Stimulated activated CD4-positive, alpha-beta T cell treated with anti-CD3 and anti-CD28 coated beads, Interleukin-1b, Interleukin-23, amount 100 ng/mL, for 4 hours (primary cell): Measurements from ENCODE around the gene ADGRG7.
"Not testable (repeated sequence)": the region's sequence is repeated elsewhere in the genome, so short reads cannot be mapped to it uniquely, and the experiment has no call there.

Experiments used
- DNase-seq, 2 donors: peaks; one replicate each; pipeline ENCODE4 v3.0.0-alpha.2; 2020; ENCODE audit warnings: low read depth in 2 of 2

Gene ADGRG7, protein sequence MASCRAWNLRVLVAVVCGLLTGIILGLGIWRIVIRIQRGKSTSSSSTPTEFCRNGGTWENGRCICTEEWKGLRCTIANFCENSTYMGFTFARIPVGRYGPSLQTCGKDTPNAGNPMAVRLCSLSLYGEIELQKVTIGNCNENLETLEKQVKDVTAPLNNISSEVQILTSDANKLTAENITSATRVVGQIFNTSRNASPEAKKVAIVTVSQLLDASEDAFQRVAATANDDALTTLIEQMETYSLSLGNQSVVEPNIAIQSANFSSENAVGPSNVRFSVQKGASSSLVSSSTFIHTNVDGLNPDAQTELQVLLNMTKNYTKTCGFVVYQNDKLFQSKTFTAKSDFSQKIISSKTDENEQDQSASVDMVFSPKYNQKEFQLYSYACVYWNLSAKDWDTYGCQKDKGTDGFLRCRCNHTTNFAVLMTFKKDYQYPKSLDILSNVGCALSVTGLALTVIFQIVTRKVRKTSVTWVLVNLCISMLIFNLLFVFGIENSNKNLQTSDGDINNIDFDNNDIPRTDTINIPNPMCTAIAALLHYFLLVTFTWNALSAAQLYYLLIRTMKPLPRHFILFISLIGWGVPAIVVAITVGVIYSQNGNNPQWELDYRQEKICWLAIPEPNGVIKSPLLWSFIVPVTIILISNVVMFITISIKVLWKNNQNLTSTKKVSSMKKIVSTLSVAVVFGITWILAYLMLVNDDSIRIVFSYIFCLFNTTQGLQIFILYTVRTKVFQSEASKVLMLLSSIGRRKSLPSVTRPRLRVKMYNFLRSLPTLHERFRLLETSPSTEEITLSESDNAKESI

DNA sequence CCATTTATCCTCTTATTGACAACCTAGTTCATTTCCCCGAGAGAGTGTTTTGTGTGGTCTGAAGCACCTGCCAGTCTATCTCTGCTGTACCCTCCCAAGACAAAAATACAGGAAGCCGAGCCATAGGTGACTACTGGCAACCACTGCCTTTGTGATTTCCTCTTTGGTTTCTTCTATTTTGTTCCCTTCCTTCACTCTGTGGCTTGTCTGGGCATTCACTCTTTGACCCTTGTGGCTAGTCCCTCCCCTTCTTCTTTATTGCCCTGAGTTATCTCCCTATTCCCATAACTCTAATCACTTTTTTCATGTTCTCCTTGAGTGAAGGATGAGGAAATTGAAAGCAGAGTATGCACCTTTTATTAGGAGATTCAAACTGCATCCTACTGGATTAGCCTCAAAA lies at the start of gene ADGRG7:
Gene ADGRG7, plus strand, starts transcription at position 297 of the 400 bp plus-strand sequence. CDS start 256 bp downstream, outside the sequence.
- DNase-seq = no peak

- no peak for DNase-seq
Observed at GRCh38 chr3:100560426-100560825, 49.0 kb upstream of the ADGRG7 start.

DNA sequence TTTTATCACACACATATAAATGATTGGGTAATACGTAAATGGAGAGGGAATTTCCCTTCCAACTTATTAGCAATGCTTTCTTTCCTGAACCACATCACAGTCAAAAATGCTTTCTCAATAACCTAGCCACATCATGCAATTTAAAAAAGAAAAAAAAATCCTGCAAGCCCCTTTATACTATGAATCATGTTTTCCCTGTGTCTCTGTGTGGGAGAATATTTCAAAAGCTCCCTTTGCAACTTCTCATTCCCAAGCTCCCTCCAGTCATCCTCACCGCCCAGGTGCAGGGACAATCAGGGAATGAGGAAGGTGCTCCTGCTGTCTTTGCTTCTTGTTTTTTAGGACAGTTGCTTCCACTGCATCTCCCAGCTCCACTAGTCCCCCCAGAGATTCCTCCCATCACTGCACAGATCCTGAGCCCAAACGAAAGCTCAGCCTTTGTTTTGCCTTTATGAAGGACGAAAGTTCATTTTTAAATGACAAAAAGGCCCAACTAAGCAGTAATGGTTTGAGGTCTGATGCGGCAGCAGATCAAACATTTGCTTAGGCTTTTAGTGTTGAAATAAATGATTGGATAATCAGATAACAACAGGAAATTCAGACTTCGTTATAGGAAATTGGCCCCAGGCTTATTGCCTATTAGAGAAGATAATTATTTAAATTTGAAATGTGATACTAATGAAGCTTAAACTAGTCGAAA lies 47.8 kb upstream of the ADGRG7 start:
- no peak for DNase-seq

DNA sequence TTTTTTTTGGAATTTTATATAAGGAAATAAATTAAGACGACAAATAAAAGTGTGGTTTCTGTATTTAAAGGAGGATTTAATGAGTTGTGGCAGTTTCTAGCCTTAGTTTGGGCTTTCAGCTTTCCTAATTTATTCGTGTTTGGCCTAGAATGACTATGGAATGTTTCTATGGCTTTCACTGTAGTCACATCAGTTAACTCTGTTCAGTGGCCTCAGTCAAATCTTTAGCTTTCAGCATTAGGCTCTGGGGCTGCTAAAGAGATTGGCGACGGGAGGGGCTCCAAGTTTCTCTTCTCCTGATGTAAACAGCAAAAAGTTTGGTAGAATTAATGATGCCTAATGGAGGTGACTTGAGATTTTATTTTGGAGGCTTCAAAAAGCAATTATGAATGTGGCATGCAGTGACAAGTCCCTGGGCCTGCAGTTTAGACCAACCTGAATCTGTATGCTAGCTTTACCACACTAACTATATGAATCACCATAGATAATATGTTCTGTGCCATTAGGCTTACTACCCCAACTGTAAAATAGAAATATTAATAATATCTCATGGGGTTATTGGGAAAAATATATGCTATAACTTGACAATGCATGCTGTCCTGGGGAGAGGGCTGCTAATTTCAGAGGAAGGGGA lies 47.1 kb upstream of the ADGRG7 start:
- no peak for DNase-seq

- no peak for DNase-seq
Observed at GRCh38 chr3:100563228-100563627, 46.2 kb upstream of the ADGRG7 start.

DNA sequence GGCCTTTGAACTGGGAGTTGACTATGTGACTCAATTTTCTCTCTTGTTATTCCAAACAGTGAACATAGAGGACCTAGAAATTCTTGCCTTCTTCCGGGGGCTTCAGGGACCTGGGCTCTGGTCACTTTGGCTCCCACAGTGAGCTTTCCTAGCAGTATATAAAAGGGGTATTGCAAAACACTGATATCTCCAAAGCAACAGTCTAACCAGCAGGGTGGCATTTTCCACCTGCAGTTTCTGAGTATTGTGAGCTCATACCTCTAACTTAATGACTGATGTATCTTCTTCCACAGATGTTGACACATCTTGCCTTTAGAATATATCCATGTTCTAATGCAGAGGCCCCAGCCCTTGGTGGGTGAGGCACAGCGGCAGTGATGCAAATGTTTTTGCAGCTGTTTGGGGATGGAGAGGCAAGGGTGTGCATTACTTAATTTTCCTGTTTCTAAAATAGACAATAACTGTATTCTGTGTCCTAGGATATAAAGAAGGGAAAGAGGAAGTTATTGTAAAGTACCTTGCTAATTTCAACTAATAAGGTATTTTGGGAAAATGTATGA lies 45.7 kb upstream of the ADGRG7 start:
- no peak for DNase-seq

DNA sequence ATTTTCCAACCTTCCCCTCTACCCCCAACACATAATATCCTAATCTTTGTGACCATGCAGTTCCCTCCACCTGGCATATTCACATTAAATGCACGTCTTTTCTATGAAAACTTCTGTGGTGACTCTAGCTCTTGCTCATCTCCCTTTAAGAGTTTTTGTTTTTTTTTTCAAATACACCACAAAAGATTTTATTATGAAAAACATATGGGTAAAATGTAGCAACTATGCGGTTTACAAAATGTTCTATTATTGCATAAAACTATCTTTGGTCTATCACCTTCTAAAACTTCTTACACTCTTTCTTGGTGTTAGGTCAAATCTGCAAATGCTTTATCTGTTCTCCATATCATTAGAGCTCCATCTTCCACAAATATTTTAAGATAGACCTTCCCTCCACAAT lies 38.6 kb upstream of the ADGRG7 start:
- DNase-seq = no peak

DNA sequence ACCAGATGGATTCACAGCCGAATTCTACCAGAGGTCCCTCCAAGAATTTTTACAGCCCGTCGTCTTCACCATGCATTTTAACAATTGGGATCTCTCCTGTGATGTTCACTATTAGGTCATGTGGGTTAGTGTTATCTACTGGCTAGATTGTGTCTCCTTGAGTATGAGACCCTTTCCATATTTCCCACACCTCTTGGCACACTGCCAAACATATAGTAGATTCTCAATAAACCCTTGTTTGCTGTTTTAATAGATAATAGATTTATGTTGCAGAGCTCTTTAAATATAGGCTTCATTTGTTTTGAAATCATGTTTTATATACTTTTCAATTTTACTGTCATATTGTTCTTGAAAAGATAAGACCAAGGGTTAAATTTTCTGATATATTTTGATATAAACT lies 34.9 kb upstream of the ADGRG7 start:
- DNase-seq = no peak

DNA sequence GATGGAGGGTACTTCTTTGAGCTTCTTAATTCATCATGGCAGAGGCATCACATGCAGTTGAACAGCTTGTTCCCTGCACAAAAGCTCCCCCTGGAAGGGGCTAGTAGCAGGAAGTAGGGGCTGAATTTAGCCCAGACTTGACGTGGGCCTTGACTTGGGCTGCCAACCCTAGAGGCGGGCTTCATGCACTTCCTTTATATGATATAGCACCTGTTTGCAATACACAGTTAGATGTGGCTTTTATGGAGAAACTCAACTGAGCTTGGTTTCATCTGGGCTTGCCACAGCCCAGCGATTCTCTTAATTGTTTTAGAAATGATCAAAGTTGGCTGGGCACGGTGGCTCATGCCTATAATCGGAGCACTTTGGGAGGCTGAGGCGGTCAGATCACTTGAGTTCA lies 33.7 kb upstream of the ADGRG7 start:
- no peak for DNase-seq

- DNase-seq = no peak
Observed at GRCh38 chr3:100577382-100578008, 31.9 kb upstream of the ADGRG7 start.

DNA sequence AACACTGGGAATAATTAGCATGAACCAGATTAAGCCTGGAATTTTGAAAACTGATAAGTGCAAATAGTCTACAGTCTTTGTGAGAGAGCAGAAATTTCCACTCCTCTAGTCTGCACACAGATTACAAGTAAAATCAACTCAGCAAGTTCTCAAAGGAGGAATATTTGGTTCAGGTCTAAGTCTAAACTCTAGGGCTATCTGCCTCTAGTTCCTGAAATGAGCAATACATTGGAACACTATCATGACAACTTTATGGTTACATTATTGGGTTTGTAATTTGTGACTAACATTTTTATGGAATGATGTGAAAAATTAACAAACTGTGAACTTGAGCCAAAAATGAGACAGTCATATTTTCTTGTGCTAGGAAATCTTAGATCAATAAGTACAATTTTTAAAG lies 30.8 kb upstream of the ADGRG7 start:
- DNase-seq = no peak

- DNase-seq = no peak
Observed at GRCh38 chr3:100580147-100580546, 29.3 kb upstream of the ADGRG7 start.

DNA sequence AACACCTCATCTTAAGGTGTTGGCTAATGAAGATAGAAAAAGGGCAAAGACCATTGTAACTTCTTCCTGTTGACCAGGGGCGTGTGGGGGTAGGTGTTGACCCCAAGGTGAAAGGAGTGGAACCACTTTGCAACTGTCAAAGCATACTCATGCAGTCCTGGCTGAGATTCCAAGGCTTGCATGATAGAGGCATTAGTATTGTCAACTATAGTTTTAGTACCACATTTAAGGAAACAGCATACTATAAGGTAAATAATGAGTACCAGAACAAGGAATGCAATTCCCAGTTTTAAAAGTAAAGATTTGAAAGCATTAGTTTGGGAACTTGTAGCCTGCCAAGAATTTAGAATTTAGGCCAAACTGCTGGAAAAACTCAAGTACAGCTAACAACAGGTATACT lies 27.8 kb upstream of the ADGRG7 start:
- DNase-seq = no peak

- DNase-seq = not testable (repeated sequence)
Observed at GRCh38 chr3:100582157-100582556, 27.2 kb upstream of the ADGRG7 start.

GRCh38 chr3:100584101-100584660 lies 25.2 kb upstream of the ADGRG7 start:
- DNase-seq = no peak

DNA sequence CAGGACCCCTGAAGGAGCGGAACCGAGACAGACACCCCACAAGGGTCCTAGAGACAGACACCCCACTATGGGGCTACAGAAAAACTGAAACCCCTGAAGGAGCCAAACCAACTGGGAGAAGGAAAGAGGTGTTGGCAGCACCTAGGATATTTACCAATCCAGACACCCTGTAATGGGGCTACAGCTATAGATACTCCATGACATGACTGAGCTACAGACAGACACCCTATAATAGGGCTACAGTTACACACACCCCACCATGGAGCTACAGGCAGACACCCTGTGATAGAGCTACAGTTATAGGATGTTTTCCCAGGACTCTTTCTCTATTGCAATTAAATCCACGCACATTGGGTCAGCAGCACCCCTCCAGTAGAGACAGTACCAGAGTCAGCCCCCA lies 22.6 kb upstream of the ADGRG7 start:
- no peak for DNase-seq

DNA sequence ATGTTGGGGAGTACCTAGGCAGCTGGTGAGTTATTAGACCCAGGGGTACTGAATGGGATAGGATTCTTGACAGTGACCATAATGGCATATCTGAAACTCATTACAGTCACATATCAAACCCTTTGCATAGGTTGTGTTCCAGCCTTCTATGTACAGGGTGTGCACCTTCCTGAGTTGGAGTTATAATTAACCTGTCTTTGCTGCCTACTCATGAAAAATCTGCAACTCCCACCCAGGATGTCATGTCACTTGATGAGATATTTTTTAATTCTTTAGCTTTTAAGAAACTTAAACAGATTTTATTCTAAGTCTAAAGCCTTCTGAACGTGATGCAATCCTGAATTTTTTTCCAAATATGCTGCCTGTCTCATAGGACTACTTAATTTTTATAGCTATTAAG lies 21.1 kb upstream of the ADGRG7 start:
- no peak for DNase-seq

DNA sequence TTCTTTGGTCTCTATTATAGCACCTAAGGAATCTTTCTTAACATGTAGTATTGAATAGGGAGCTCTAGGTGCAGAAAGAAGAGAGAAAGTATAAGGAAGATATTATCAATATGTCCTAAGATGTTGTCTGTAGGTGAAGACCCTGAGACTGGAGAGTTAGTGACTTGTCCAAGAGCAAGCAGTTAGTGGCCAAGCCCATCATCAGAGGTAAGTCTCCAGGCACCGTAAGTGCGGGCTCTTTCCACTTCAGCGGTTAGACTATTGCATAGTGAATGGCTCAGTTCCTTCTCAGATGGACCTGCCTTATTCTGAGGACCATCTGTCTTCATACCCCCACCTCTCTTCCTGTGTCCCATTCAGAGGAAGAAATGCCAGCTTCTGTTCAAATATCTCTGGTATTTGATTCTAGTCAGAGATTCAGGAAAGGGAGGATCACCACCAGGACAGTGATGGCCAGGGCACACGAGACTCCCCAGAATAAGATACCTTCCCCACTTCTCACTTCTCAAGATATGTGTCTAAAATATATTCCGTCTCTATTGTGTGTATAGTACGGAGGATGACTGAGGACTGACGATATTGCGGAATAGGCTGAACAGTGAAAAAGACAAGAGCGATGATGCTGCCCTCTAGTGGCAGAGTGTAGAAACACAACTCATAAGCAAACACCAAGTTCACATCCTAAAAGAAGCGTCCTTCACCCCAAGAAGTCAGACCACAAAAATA lies 19.1 kb upstream of the ADGRG7 start:
- DNase-seq = peak in 1 of 2 donors; percentile 51

DNA sequence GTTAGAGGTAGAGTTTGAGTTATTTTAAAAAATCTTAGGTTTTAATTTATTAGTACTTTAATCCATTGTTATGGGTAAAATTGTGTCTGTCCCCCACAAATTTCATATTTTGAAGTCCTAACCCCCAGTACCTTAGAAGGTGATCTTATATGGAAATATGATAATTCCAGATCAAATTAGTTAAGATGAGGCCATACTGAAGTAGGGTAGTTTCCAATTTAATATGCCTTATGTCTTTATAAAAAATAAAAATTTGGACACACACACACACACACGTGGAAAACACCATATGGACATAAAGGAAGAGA lies 18.6 kb upstream of the ADGRG7 start:
- no peak for DNase-seq

- no peak for DNase-seq
Observed at GRCh38 chr3:100591411-100591810, 18.0 kb upstream of the ADGRG7 start.
